Activated CD8-positive, alpha-beta T cell treated with anti-CD3 and anti-CD28 coated beads for 36 hours (primary cell): ENCODE measurements around the gene MYOM3. TPM values are rescaled to one million over a fixed set of nuclear protein-coding genes. Genes with fewer than 3 reads are reported as not detected.
"Not testable (repeated sequence)": the region's sequence is repeated elsewhere in the genome, so short reads cannot be mapped to it uniquely, and the experiment has no call there.

Experiments used
- ATAC-seq: fragments of 200-7000 bp; cut with Tn5 transposase; one replicate; pipeline ENCODE4 v1.10.0; 2021; ENCODE audit warnings: mild to moderate bottlenecking, moderate library complexity
- CTCF ChIA-PET: fragments of 350-600 bp; sonication (Branson Sonifier 250); formaldehyde crosslinking; loops from one replicate; lab custom pipeline; 2021; ENCODE audit warnings: antibody characterized with exemption; lab: Charles Lee
- POLR2A ChIA-PET: fragments of 350-600 bp; sonication (Branson Sonifier 250); formaldehyde crosslinking; loops from one replicate; lab custom pipeline; 2021; ENCODE audit warnings: antibody characterized with exemption; lab: Charles Lee
- DNase-seq: peaks from one replicate; pipeline ENCODE4 v3.0.0-alpha.2; 2020
- H3K27ac Mint-ChIP-seq: one replicate; pipeline ENCODE4 v1.8.0; 2021; ENCODE audit warnings: mild to moderate bottlenecking, mixed read lengths
- H3K27me3 Mint-ChIP-seq: one replicate; pipeline ENCODE4 v1.8.0; 2021; ENCODE audit warnings: mixed read lengths
- H3K36me3 Mint-ChIP-seq: one replicate; pipeline ENCODE4 v1.8.0; 2021; ENCODE audit warnings: low read depth, mixed read lengths
- H3K4me1 Mint-ChIP-seq: one replicate; pipeline ENCODE4 v1.8.0; 2021; ENCODE audit warnings: low read depth, mixed read lengths
- H3K4me3 Mint-ChIP-seq: one replicate; pipeline ENCODE4 v1.8.0; 2021; ENCODE audit warnings: mild to moderate bottlenecking, moderate library complexity, mixed read lengths
- H3K9me3 Mint-ChIP-seq: one replicate; pipeline ENCODE4 v1.8.0; 2021; ENCODE audit warnings: mixed read lengths
- CTCF ChIP-seq: fragments of 200-600 bp; IDR thresholded peaks from one replicate; pipeline ENCODE4 v1.8.0; 2022; ENCODE audit warnings: antibody characterized with exemption, mild to moderate bottlenecking
- intact Hi-C: fragments of 100-400 bp; cut with micrococcal nuclease; formaldehyde crosslinking; loops from one replicate; pipeline ENCODE4 v1.10.0; 2022
- total RNA-seq, 2 experiments: library from RNA; stranded (reverse); gene quantifications; one replicate each; pipeline ENCODE4 v1.2.3, GENCODE V29; 2021

The MYOM3 gene
- total RNA-seq, 2 experiments from 2014 or later: not detected

DNA sequence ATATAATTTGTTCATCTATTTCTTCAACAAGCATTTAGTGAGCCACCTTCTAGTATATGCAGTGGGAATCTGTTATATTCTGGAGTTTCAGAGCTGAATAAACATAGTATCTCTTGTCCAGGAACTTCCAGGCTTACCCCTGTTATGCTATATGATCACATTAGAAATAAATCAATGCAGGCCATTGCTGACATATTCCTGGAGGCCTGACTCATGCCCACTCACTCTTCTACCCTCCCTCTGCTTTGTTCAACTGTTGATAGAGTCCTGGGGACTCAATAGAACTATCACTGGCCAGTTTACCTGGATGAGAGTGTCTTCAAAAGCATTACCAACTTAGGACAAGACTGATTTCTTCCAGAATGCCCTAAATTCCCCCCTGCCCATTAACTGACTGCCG lies 102.5 kb downstream of the MYOM3 start:
- Mint-ChIP-seq H3K4me3 (no peak overlapping the region), H3K27ac (no peak overlapping the region), H3K9me3 (no peaks in the 10 kb centered on the region), H3K4me1 (no peaks in the 10 kb centered on the region), H3K27me3 (peaks cover 10% of the 10 kb centered on the region), H3K36me3 (no peaks in the 10 kb centered on the region)
- DNase-seq (no peak), ATAC-seq (no peak)
- intact Hi-C loops: no loop called here
- ChIA-PET POLR2A (no interaction called here), CTCF (interaction anchor here (0.6 kb wide), 1 partner anchor 17 kb away, joined by 3 read pairs; no protein-coding TSS in a partner anchor)
- no peak for TF ChIP-seq CTCF

DNA sequence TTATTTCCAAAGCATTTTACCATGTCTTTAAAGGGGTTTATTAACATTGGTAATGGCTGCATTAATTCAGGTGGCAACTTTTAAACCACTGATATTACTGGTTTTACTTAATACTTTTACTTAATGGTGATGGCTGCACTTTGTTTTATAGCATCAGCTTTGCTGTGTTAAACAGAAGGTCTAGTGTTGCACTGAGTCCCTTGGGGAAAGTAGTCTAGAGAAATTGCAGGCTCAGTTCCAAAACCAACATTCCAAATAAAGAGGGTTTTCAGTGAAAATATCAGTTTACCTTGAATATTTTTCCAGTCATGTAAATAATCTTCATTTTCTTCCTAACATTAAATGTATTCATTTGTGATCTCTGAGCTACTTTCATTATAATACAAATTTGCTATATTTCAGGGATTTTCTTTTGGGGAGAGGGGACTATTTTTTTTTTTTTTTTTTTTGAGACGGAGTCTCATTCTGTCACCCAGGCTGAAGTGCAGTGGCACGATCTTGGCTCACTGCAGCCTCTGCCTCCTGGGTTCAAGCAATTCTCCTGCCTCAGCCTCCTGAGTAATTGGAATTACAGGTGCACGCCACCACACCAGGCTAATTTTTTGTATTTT lies 103.3 kb downstream of the MYOM3 start:
- H3K36me3 Mint-ChIP-seq, H3K27ac Mint-ChIP-seq, H3K4me1 Mint-ChIP-seq, H3K4me3 Mint-ChIP-seq, ATAC-seq, H3K9me3 Mint-ChIP-seq, intact Hi-C loops, CTCF ChIA-PET, POLR2A ChIA-PET, DNase-seq: not testable (repeated sequence)
- peaks cover 13% of the 10 kb centered on the region for H3K27me3 Mint-ChIP-seq

DNA sequence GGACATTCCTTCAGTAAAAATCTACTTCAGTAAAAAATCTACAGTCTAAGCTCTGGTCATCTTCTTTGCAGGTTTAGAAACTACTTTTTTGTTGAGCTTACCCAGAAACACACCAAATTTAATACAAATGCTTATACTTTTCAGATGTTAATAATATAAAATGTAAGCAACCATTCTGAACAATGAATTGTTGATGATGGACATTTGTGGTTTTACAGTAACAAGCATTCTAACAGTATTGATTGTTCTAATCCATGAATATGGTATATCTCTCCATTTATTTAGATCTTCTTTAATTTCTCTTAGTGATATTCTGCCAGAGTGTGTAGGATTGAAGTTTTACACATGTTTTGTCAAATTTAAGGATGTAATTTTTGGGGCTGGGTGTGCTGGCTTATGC lies 104.9 kb downstream of the MYOM3 start:
- intact Hi-C loops: no loop called here
- Mint-ChIP-seq H3K9me3 (no peaks in the 10 kb centered on the region), H3K4me3 (no peak overlapping the region), H3K4me1 (no peaks in the 10 kb centered on the region), H3K27me3 (peaks cover 14% of the 10 kb centered on the region), H3K36me3 (no peaks in the 10 kb centered on the region), H3K27ac (no peak overlapping the region)
- TF ChIP-seq CTCF: no peak
- no peak for ATAC-seq
- POLR2A ChIA-PET: interaction anchor here (0.6 kb wide), 1 partner anchor 102 kb away, joined by 3 read pairs; no protein-coding TSS in a partner anchor
- CTCF ChIA-PET: interaction anchor here (0.8 to 1.0 kb wide), 2 partner anchors 8 to 14 kb away, joined by 3 to 4 read pairs; no protein-coding TSS in a partner anchor
- DNase-seq: no peak

Other genes starting within 250 kb of the MYOM3 start
- 1 to 10 TPM; 4.6 to 4.8 TPM for gene FUCA1, start 243.8 kb downstream of the MYOM3 start, total RNA-seq
- gene CNR2, start 198.8 kb downstream of the MYOM3 start, total RNA-seq: under 1 TPM; 0.25 TPM
- 100 to 1,000 TPM; 130 to 133 TPM for gene PNRC2, start 152.3 kb downstream of the MYOM3 start, total RNA-seq
- 100 to 1,000 TPM; 203 to 206 TPM for gene SRSF10, start 131.8 kb downstream of the MYOM3 start, total RNA-seq
- not detected for gene IL22RA1, start 31.0 kb upstream of the MYOM3 start, total RNA-seq
- 1 to 10 TPM; 4.8 to 6.4 TPM for gene IFNLR1, start 75.2 kb upstream of the MYOM3 start, total RNA-seq
- gene GRHL3, start 207.2 kb upstream of the MYOM3 start, total RNA-seq: not detected